ENCODE measurements around the gene NCR3LG1. TPM values are rescaled to one million over a fixed set of nuclear protein-coding genes. Genes with fewer than 3 reads are reported as not detected.

The NCR3LG1 gene
- total RNA-seq, 6 donors from 2014 or later = 3.6 to 7.6 (median 4.5) TPM

DNA sequence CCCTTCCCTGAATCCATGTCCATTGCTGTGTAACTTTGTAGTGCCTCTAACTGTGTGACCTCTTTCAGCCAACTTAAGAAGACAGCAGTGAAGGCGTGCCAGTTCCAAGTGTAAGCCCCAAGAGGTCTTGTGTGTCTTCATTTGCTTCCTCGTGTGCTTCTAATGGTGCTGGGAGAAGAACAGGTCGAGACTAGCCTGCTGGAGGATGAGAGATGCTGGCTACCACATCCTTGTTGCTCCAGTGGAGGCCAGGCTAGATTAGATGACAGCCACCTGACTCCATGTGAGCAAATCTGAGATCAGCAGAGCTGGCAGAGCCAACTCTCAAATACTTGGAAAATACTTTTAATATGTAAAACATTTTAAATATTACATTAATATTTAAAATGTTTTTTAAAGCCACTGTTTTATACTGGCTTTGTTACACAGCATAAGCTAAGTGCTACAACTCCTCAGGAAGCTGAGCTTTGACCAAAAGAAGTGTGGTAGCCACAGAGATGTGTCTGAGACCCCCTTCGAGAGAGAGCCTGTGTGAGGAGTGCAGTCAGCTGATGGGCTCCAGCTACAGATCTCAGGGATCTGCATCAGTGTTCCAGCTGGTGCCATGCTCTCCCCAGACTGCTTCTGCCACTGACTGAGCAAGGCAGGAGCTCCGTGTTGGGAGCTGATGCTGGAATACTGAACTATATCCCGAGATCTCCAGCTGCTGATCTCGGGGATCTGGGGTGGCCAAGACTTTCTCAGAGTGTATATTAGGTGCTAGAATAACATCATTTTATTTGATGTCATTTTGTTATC, 28.0 kb downstream of the NCR3LG1 start:
- Histone ChIP-seq H3K27me3 (no peaks in the 10 kb centered on the region), H3K9me3 (no peaks in the 10 kb centered on the region), H3K36me3 (peaks cover 0 to 3% (median 0%) of the 10 kb centered on the region in 4 donors), H3K4me1 (no peaks in the 10 kb centered on the region), H3K27ac (no peak overlapping the region), H3K4me3 (no peak overlapping the region)
- WGBS, 2 donors = 88 to 90% methylated on average over 5 to 7 of the region's 7 CpGs
- ATAC-seq (ENCODE audit: low FRiP score in 2 of 2) (no peak), DNase-seq (no peak)
- TF ChIP-seq POLR2A (IDR thresholded peaks at IDR 0.05) = no peak
- no peak for TF ChIP-seq POLR2AphosphoS5 (IDR thresholded peaks at IDR 0.05)
- TF ChIP-seq, protein P1, sequence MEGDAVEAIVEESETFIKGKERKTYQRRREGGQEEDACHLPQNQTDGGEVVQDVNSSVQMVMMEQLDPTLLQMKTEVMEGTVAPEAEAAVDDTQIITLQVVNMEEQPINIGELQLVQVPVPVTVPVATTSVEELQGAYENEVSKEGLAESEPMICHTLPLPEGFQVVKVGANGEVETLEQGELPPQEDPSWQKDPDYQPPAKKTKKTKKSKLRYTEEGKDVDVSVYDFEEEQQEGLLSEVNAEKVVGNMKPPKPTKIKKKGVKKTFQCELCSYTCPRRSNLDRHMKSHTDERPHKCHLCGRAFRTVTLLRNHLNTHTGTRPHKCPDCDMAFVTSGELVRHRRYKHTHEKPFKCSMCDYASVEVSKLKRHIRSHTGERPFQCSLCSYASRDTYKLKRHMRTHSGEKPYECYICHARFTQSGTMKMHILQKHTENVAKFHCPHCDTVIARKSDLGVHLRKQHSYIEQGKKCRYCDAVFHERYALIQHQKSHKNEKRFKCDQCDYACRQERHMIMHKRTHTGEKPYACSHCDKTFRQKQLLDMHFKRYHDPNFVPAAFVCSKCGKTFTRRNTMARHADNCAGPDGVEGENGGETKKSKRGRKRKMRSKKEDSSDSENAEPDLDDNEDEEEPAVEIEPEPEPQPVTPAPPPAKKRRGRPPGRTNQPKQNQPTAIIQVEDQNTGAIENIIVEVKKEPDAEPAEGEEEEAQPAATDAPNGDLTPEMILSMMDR (IDR thresholded peaks at IDR 0.05) = no peak
- no peak for TF ChIP-seq EP300 (IDR thresholded peaks at IDR 0.05)

DNA sequence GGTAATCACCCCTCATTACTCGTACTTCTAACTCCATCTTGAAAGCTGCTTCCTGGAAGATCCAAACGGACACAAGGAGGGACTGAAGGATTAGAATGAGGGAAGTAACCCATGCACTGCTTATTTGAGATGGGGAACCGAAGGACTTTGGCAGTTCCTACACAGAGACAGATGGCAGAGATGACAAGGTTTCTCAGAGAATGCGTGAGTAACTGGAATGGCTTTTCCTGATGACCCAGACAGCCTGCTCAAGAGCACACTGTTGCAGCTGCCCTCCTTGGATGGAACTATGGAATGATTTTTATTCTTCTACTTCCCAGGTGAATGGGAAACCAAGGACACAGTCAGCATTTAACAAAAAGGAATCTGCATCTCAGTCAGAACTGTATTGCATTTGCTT, 29.6 kb downstream of the NCR3LG1 start:
- 77 to 86% methylated on average over 4 of the region's 4 CpGs for WGBS, 2 donors
- no peak overlapping the region for H3K4me3 ChIP-seq
- TF ChIP-seq EP300 (IDR thresholded peaks at IDR 0.05) = no peak
- no peak for TF ChIP-seq POLR2A (IDR thresholded peaks at IDR 0.05)
- TF ChIP-seq POLR2AphosphoS5 (IDR thresholded peaks at IDR 0.05) = no peak
- TF ChIP-seq, protein P1 (IDR thresholded peaks at IDR 0.05) = no peak
- ATAC-seq (ENCODE audit: low FRiP score in 2 of 2) = no peak
- H3K4me1 ChIP-seq = peaks cover 0 to 8% (median 0%) of the 10 kb centered on the region in 4 donors
- H3K27ac ChIP-seq = no peak overlapping the region
- peaks cover 0 to 3% (median 0%) of the 10 kb centered on the region in 4 donors for H3K36me3 ChIP-seq
- no peaks in the 10 kb centered on the region for H3K27me3 ChIP-seq
- no peak for DNase-seq
- H3K9me3 ChIP-seq = no peaks in the 10 kb centered on the region

DNA sequence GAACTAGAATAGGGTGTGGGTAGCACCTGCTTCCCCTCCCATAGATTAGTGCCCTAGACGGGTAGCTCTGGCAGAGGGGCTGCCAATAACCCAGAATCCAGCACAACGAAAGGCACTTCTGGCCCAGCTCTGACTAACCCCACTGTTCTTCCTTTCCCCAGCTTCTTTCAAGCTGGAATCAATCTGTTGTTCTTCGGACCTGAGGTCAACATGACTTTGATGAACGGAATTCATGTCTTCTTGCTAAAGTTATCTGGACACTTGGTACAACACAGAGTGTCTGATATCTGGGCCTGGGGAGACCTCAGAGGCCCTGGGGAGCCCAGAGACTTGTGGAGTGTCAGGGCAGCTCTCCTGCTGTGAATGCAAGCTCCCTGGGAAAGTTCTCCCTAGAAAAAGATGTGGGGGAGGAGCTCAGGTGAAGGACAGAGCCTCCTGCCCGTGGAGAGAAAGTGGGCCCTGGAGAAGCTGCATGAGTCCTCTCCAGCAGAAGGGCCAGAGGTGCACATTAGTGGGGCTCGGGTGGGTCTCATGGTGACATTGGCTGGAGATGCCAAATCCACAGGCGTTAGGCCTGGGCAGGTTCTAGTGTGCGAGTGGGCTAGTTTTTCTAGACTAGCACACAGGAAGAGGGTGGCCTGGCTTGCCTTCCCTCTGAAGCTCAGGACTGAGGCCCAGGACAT, 30.6 kb downstream of the NCR3LG1 start:
- no peaks in the 10 kb centered on the region for H3K9me3 ChIP-seq
- H3K36me3 ChIP-seq = peaks cover 0 to 3% (median 0%) of the 10 kb centered on the region in 4 donors
- H3K27ac ChIP-seq = no peak overlapping the region
- no peak for TF ChIP-seq POLR2A (IDR thresholded peaks at IDR 0.05)
- TF ChIP-seq EP300 (IDR thresholded peaks at IDR 0.05) = no peak
- TF ChIP-seq POLR2AphosphoS5 (IDR thresholded peaks at IDR 0.05) = no peak
- TF ChIP-seq, protein P1 (IDR thresholded peaks at IDR 0.05) = no peak
- WGBS, 2 donors = 89 to 93% methylated on average over 8 of the region's 8 CpGs
- H3K4me1 ChIP-seq = peaks cover 0 to 16% (median 0%) of the 10 kb centered on the region in 4 donors
- DNase-seq (no peak), ATAC-seq (ENCODE audit: low FRiP score in 2 of 2) (no peak)
- H3K4me3 ChIP-seq = no peak overlapping the region
- H3K27me3 ChIP-seq = no peaks in the 10 kb centered on the region

DNA sequence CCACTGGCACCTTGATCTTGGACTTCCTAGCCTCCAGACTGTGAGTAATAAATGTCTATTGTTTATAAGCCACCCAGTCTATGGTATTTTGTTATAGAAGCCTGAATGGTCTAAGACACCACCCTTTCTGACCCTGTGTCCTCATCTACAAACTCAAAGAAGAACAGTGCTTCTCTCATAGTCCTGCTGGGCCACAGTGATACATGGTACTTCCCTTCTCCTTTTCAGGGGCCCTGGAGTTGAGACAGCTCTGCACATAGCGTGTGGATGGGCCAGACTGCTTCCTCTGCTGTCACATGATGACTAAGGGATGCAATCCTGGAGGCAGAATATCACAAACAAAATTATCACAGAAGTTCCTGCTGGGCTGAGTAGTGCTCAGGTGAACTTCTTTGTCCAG, 31.9 kb downstream of the NCR3LG1 start:
- peaks cover 0 to 25% (median 2%) of the 10 kb centered on the region in 4 donors for H3K4me1 ChIP-seq
- peaks cover 0 to 3% (median 0%) of the 10 kb centered on the region in 4 donors for H3K36me3 ChIP-seq
- no peaks in the 10 kb centered on the region for H3K27me3 ChIP-seq
- H3K9me3 ChIP-seq = no peaks in the 10 kb centered on the region
- TF ChIP-seq POLR2A (IDR thresholded peaks at IDR 0.05) (no peak), EP300 (IDR thresholded peaks at IDR 0.05) (no peak), POLR2AphosphoS5 (IDR thresholded peaks at IDR 0.05) (no peak)
- TF ChIP-seq, protein P1 (IDR thresholded peaks at IDR 0.05) = no peak
- DNase-seq (no peak), ATAC-seq (ENCODE audit: low FRiP score in 2 of 2) (no peak)
- 59% methylated on average over 1 of the region's 1 CpG; no CpG with 5 or more reads in 1 of the 2 donors for WGBS, 2 donors
- no peak overlapping the region for H3K4me3 ChIP-seq
- no peak overlapping the region for H3K27ac ChIP-seq
